Left cardiac atrium (tissue), 4 donors: ENCODE data around the gene RPL10. TPM values are rescaled to one million over a fixed set of nuclear protein-coding genes. Genes with fewer than 3 reads are reported as not detected.

Source experiments
- ATAC-seq, 2 donors: fragments of 200-7000 bp; cut with Tn5 transposase; one replicate each; pipeline ENCODE4 v1.9.1; 2020; ENCODE audit warnings: mild to moderate bottlenecking in 2 of 2, moderate library complexity in 2 of 2
- DNase-seq: peaks from one replicate; pipeline ENCODE4 v3.0.0-alpha.2; 2020
- intact Hi-C, 2 donors: fragments of 100-400 bp; cut with DNase I; formaldehyde crosslinking; loops; one replicate each; pipeline versions ENCODE4 v1.14.1 to v1.15.1; 2022 to 2023
- total RNA-seq, 2 donors: library from RNA; stranded (reverse); fragmentation: NEBNext Ultra II Directional; extraction: Animal tissue kit (Norgen Biotek cat#: 25700); gene quantifications; one replicate each; pipeline ENCODE4 v1.2.1, GENCODE V29; 2021
- donor health status: DM: no; HTN: yes; CAD: no.
- donor health status: DM: no; HTN: yes; CAD: no; lungs with severe emphysema.
- donor health status: DM: yes; HTN: yes; CAD: no.
- donor health status: Dilated cardiomyopathy.

The RPL10 gene
- total RNA-seq, 2 donors from 2014 or later = 2,090 to 2,230 TPM

DNA sequence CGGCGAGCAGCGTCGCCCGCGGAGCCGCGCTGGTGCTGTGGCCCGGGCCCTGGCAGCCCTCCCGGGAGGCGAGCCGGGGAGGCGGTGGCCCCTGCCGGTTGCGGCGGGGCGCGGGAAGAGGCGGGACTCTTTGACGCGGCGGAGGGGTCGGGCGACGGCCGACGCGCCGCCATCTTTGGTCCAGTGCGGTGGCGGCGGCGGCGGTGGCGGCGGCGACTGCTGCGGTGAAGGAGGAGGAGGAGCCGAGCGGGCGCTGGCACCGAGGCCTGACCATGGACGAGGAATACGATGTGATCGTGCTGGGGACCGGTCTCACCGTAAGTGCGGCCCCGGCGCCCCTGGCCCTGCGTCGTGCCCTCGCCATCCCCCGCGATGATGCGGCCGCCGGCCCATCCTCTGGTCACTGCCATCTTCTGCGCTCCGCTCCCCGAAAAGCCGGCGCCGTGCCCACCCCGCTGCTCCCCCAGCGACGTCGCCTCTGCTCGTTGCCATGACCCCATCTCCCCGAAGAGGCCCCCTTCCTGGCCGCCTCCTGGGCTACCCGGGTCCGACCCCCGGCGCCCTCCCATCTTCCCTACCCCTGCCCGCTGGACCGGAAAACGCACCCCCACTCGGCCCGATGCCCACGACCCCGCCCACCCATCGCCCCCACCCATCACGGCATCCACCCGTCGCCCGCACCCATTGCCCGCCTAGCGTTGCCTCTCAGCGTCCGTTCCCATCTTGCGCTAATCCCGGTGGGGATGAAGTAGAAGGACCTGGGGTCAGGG lies 39.0 kb downstream of the RPL10 start, which contains the start of gene GDI1:
Gene GDI1 (plus strand): TSS at position 172 of the 770 bp plus-strand sequence. CDS start 101 bp downstream, at position 273.
- intact Hi-C loops = no loop called here
- ATAC-seq (peak; percentile 68 to 76), DNase-seq (peak; percentile 69)

DNA sequence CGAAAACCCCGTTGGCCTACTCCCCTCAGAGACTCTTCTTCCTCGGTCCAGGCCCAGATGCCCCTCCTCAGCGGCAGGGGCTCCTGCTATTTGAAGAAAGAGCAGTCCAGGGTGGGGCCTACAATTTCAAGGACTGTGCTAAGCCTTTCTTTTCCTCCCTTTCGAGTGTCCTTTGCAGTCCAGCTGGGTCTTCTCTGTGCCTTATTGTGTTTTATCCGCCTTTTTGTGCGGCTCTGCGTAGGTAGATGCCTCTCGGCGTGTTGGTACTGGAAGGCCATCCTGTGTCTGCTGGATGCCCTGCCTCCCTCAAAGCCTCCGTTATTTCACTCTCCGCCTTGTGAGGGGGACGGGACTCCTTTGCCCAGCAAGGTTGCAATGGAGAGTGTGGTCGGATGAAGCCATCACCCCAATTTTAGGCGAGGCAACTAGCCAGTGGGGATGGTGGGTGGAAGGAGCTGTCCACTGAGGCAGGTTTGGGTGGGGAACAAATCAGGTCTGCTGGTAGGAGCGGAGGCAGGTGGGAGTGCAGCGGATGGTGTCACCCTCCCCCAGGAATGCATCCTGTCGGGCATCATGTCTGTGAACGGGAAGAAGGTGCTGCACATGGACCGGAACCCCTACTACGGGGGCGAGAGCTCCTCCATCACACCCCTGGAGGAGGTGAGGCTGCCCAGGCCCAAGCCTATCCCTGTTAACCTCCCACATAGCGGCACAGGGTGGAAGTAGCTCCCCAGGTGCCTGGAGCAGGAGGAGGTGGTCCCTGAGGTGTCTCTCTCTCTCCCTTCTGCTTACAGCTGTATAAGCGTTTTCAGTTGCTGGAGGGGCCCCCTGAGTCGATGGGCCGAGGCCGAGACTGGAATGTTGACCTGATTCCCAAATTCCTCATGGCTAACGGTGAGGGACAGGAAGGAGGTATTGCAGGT lies 40.1 kb downstream of the RPL10 start:
- DNase-seq (no peak), ATAC-seq (no peak)
- intact Hi-C loops = no loop called here

DNA sequence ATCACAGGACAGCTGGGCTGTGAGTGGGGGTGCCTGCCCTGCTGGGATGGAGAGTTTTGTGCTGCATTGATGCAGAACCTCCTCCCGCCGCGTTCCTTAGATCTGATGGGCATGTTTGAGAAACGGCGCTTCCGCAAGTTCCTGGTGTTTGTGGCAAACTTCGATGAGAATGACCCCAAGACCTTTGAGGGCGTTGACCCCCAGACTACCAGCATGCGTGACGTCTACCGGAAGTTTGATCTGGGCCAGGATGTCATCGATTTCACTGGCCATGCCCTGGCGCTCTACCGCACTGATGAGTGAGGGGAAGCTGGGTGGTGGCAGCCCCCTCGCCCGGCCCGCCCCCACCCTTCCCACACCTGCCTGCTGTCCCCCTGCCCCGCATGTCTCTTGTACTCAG lies 41.7 kb downstream of the RPL10 start:
- ATAC-seq (no peak), DNase-seq (no peak)
- intact Hi-C loops = no loop called here

DNA sequence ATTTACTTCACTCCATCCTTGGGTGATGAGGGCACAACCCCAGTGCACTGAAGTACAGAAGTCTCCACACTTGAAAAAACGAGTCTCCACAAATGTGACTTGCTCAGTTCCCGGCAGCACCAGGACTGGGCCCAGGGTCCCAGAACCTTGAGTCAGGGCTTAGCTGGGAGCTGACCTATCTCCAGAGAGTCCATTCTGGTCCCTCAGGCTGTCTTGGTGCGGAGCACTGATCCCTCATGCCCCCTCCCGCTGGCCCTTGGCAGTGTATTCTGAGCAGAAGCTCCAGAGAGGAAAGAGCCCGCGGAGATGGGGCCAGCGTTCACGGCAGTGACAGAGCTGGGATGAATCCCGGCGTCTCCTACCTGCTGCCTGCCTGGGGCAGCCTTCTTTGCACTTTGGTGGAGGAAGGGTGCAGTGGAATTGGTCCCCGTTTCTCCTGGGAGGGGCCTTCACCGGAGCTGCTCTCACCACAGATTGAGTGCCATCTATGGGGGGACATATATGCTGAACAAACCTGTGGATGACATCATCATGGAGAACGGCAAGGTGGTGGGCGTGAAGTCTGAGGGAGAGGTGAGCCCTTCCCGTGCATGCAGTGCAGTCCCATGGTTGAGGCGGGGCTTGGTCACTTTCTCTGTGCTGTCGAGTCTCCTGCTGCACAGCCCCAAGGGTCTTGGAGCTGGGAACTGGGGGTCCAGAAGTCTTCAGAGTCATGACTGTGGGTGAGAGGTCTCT lies 42.6 kb downstream of the RPL10 start:
- intact Hi-C loops = no loop called here
- DNase-seq = no peak
- ATAC-seq = no peak

DNA sequence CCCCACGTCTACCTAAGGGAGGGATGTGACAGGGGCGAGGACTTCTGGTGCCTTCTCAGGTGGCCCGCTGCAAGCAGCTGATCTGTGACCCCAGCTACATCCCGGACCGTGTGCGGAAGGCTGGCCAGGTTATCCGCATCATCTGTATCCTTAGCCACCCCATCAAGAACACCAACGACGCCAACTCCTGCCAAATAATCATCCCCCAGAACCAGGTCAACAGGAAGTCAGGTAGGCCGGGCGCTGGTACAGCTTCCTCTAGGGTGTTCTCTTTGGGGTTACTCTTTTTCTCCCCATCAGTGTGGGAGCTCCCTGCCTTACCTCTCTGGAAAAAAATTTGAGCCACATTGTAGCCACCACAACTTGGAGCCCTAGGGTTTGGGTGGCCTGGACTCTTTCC lies 43.4 kb downstream of the RPL10 start:
- intact Hi-C loops = no loop called here
- DNase-seq (no peak), ATAC-seq (no peak)

DNA sequence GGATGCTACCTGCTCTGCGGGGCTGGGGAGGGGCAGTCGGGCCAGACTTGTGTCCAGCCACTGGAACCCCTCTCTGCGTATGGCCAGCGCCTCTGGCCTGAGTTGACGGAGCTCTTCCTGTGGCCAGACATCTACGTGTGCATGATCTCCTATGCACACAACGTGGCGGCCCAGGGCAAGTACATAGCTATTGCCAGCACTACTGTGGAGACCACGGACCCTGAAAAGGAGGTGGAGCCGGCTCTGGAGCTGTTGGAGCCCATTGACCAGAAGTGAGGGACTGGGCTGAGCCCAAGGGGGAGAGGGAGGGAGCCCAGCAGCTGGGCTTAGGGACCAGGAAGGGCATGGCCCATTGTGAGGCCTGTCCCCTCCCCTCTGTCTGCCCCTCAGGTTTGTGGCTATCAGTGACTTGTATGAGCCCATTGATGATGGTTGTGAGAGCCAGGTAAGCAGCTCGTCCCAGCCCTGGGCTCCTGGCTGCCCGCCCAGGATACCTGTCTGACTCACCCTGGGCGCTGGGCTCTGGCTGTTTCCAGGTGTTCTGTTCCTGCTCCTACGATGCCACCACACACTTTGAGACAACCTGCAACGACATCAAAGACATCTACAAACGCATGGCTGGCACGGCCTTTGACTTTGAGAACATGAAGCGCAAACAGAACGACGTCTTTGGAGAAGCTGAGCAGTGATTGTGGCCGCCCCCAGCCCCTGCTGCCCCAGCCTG lies 44.0 kb downstream of the RPL10 start:
- intact Hi-C loops = no loop called here
- DNase-seq (no peak), ATAC-seq (no peak)

DNA sequence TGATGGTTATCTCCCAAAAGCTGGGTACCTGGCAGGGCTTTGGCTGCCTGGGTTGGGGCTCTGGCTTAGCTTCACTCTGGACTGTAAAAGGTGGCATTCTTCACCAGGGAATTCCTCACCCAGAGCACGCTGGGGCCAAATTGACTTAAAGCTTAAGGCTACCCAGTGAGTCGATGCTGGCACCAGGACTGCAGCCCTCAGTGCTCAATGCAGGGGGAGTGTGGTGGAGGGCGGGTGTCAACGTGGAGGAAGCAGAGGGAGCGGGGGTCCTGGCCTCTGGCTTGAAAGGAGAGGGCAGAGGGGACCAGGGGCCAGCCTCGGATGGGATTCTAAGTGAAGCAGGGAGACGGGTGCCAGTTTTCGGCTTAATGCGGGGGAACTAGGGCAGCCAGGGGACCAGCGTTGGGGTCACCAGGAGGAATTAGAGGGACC lies 45.3 kb downstream of the RPL10 start:
- DNase-seq (no peak), ATAC-seq (peak; percentile 3 to 8)
- intact Hi-C loops = no loop called here

DNA sequence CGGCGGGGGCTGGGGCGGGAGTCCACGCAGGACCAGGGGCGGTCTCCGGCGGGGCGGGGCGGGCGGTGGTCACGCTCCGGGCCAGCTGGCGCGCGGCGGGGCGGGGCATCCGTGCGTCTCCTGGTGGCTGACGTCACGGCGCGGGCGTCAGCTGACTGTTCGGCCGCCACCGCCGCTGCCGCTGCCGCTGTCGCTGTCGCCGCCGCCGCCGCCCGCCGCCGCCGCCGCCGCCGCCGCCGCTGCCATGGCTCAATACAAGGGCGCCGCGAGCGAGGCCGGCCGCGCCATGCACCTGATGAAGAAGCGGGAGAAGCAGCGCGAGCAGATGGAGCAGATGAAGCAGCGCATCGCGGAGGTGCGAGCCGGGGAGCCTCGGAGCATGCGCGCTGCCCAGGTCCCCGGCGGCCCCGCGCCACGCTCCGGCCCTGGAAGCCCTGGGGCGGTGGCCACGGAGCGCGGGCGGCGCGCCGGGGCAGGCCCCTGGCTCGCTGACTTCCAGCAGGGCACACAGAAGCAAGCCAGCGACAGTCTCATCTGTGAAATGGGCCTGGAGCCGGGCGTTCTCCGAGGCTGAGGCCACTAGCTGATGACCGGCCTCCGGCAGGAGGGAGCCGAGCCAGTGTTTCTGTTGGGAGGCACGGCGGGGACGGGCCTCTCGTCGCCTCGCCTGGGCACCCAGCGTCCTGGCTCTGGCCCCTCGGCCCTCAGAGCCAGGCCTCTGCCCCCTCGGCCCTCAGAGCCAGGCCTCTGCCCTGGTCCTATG lies 46.0 kb downstream of the RPL10 start, which contains the start of gene FAM50A:
Gene FAM50A (plus strand): TSS at position 150 of the 763 bp plus-strand sequence. CDS start 95 bp downstream, at position 245.
- intact Hi-C loops = no loop called here
- ATAC-seq = peak; percentile 89 to 94

DNA sequence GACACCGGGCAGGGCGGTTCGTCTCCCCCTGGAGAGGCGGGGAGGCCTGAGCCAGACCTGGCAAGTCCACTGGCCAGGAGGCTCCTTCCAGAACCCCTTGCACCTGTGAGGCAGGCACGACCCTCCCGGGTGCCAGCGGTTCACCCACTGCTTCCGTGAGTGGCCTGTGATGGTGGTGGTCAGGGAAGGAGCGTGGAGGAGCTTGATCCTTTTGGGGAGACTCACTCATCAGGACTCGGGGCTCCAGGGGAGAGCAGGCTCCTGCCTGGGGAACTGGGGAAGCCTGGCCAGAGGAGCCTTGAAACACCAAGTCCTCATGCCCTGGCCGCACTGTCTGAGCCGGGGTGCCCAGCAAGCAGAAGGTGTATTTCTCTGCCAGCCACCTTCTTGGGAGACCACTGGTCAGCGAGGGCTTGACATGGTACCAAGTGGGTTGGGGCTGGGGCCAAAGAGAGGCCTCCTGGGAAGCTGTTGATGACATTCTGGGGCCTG lies 46.6 kb downstream of the RPL10 start:
- ATAC-seq = no peak
- intact Hi-C loops = no loop called here
- no peak for DNase-seq

More for the DNA sequence above, 46.0 kb downstream of the RPL10 start, which contains the start of gene FAM50A:
- peak; percentile 88 for DNase-seq

DNA sequence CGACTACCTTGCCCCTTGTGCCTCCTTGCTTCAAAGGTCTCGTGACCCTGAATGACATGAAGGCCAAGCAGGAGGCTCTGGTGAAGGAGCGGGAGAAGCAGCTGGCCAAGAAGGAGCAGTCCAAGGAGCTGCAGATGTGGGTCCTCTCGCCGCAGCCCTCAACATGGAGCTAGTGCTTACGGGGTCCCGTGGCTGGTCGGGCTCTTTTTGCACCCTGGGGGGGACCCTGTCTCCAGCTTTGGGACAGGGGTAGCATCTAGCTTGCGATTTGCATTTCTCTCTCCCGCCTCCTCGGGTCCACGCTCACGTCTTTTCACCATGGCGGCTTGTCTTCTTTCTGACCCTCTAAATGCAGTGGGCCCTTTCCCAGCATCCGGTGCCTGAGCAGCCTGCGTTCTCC lies 47.6 kb downstream of the RPL10 start:
- ATAC-seq (no peak), DNase-seq (no peak)
- intact Hi-C loops = no loop called here

DNA sequence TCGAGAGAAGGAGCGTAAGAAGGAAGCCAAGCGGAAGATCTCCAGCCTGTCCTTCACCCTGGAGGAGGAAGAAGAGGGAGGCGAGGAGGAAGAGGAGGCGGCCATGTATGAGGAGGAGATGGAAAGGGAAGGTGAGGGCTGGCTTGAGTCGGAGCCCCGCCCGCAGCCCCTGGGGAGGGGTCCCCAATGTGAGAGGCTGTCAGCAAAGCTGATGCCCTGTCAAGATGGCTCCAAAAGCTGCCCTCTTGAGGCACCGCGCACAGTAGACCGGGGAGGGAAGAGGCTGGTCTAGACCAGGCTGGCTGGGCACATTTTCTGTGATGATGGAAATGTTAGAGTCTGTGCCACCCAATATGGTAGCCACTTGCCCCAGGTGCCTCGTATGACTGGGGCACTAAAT lies 48.3 kb downstream of the RPL10 start:
- intact Hi-C loops = no loop called here
- DNase-seq = no peak
- ATAC-seq = no peak

DNA sequence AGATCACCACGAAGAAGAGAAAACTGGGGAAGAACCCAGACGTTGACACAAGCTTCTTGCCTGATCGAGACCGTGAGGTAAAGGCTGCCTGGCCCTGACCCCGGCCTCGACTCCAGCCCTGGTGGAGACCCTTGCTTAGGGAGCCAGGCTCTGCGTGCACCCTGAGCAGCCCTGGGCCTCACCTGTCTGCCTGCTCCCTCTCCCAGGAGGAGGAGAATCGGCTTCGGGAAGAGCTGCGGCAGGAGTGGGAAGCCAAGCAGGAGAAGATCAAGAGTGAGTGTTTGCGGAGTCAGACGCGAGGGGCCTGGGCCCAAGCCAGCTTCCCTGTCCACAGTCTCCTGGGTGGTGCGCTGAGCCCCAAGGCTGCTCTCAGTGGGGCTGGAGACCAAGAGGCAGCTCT lies 50.3 kb downstream of the RPL10 start:
- DNase-seq = no peak
- ATAC-seq = no peak
- intact Hi-C loops = no loop called here

DNA sequence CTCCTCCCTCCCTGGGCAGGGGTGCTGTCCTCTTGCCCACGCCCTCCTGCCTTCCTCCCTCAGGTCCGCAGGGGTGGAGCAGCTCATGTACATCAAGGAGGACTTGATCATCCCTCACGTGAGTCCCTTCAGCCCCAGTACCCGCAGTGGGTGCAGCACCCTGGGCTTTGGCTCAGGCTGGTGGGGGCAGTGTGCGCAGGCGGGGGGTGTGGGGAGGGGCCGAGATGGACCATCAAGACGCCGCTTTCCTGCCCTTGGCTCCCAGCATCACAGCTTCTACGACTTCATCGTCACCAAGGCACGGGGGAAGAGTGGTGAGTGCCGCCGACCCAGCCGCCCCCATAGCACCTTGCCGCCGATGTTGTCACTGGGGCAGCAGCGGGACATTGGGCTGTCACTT lies 51.4 kb downstream of the RPL10 start:
- intact Hi-C loops = no loop called here

DNA sequence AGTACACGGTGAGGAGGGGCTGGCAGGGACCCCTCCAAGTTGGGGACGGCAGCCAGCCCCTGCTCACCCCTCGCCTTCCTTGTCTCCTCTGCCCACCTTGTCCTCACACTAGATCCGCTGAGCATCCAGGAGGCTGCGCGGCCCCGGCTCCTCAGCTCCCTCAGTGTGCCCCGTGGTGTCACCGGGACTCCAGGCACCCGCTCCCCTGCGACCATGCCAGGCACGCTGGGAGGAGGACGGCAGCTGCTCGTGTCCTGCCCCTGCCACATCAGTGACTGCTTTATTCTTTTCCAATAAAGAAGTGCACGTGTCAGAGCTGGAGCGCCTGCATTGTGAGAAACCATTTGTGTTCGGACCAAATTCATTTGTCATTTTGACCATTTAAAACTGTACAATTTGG lies 52.1 kb downstream of the RPL10 start:
- intact Hi-C loops = no loop called here
- no peak for ATAC-seq
- no peak for DNase-seq

More for the DNA sequence above, 51.4 kb downstream of the RPL10 start:
- DNase-seq = no peak
- no peak for ATAC-seq
